Progenitor cell of endocrine pancreas (in vitro differentiated cells): ENCODE results near the gene U2AF1L4. TPM values are rescaled to one million over a fixed set of nuclear protein-coding genes. Genes with fewer than 3 reads are reported as not detected.

Experiments
- DNase-seq: peaks from one replicate; pipeline ENCODE4 v3.0.0; 2021; ENCODE audit warnings: low spot score; ENCODE audit not compliant: unreplicated experiment
- H3K27ac Mint-ChIP-seq: 2 replicates; pipeline ENCODE4 v1.8.0; 2021; ENCODE audit warnings: mild to moderate bottlenecking, moderate library complexity, mixed read lengths
- H3K27me3 Mint-ChIP-seq: 2 replicates; pipeline ENCODE4 v1.8.0; 2021; ENCODE audit warnings: mixed read lengths
- H3K36me3 Mint-ChIP-seq: 2 replicates; pipeline ENCODE4 v1.8.0; 2022; ENCODE audit warnings: mixed read lengths; ENCODE audit not compliant: insufficient read depth
- H3K4me1 Mint-ChIP-seq: 2 replicates; pipeline ENCODE4 v1.8.0; 2021; ENCODE audit warnings: low read depth, mixed read lengths
- H3K4me3 Mint-ChIP-seq: 2 replicates; pipeline ENCODE4 v1.8.0; 2021; ENCODE audit warnings: low read depth, mild to moderate bottlenecking, moderate library complexity, mixed read lengths
- H3K9me3 Mint-ChIP-seq: 2 replicates; pipeline ENCODE4 v1.8.0; 2021; ENCODE audit warnings: low read depth, mixed read lengths
- total RNA-seq: library from RNA; stranded (reverse); gene quantifications from 2 replicates; pipeline ENCODE4 v1.2.1, GENCODE V29; 2021
- TF ChIP-seq, protein P1 (sequence below): fragments of 200-600 bp; sonication (generic); IDR thresholded peaks from one replicate; pipeline ENCODE4 v1.5.0; 2021; ENCODE audit warnings: antibody characterized with exemption, mild to moderate bottlenecking; ENCODE audit not compliant: unreplicated experiment

U2AF1L4 gene
- total RNA-seq, 1 donor from 2014 or later = 37.4 TPM

DNA sequence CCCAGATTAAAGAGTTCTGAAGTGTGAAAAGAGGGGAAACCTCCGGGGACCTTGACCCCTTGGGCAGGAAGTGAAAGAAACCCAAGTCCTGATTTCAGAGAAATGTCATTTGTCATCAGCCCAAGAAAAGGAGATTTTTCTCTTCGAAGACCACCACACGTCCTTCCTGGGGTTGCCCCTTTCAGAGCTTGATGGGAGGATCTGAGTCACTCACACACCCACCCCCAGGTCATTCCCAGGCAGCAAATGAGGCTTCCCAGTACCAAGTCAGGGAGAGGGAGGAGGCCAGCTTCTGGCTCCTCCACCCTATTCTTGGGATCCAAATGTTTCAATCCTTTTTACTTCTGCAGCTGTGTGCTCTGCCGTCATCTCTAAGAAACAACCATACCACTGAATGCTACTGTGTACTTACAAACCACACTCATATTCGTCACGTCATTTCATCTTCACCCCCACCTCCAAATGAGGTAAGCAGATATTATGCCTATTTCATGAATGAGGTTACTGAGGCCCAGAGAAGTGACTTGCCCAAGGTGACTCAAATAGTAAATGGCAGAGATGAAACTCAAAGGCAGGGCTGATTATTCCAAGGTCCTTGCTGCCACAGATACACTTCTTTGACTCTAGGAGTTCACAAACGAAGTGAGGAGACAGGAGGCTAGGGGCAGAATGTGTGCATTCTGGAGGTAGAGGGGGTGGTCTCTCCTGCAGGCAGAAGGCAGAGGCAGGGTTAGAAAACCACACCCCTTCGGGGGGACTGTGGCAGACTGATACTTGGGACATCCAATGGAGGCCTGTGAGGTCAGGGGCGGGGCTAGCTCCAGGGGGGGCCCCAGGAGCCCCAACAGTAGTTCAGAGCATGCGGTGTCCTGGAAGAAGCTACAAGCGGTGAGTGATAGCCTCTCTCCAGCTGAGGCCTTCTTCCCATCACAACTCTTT lies 32.4 kb downstream of the U2AF1L4 start:
- Mint-ChIP-seq H3K4me1 (peaks cover 13% of the 10 kb centered on the region), H3K4me3 (no peak overlapping the region), H3K27me3 (no peaks in the 10 kb centered on the region), H3K9me3 (no peaks in the 10 kb centered on the region), H3K27ac (no peak overlapping the region), H3K36me3 (no peaks in the 10 kb centered on the region)
- TF ChIP-seq, protein P1, sequence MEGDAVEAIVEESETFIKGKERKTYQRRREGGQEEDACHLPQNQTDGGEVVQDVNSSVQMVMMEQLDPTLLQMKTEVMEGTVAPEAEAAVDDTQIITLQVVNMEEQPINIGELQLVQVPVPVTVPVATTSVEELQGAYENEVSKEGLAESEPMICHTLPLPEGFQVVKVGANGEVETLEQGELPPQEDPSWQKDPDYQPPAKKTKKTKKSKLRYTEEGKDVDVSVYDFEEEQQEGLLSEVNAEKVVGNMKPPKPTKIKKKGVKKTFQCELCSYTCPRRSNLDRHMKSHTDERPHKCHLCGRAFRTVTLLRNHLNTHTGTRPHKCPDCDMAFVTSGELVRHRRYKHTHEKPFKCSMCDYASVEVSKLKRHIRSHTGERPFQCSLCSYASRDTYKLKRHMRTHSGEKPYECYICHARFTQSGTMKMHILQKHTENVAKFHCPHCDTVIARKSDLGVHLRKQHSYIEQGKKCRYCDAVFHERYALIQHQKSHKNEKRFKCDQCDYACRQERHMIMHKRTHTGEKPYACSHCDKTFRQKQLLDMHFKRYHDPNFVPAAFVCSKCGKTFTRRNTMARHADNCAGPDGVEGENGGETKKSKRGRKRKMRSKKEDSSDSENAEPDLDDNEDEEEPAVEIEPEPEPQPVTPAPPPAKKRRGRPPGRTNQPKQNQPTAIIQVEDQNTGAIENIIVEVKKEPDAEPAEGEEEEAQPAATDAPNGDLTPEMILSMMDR = no peak
- DNase-seq = no peak

DNA sequence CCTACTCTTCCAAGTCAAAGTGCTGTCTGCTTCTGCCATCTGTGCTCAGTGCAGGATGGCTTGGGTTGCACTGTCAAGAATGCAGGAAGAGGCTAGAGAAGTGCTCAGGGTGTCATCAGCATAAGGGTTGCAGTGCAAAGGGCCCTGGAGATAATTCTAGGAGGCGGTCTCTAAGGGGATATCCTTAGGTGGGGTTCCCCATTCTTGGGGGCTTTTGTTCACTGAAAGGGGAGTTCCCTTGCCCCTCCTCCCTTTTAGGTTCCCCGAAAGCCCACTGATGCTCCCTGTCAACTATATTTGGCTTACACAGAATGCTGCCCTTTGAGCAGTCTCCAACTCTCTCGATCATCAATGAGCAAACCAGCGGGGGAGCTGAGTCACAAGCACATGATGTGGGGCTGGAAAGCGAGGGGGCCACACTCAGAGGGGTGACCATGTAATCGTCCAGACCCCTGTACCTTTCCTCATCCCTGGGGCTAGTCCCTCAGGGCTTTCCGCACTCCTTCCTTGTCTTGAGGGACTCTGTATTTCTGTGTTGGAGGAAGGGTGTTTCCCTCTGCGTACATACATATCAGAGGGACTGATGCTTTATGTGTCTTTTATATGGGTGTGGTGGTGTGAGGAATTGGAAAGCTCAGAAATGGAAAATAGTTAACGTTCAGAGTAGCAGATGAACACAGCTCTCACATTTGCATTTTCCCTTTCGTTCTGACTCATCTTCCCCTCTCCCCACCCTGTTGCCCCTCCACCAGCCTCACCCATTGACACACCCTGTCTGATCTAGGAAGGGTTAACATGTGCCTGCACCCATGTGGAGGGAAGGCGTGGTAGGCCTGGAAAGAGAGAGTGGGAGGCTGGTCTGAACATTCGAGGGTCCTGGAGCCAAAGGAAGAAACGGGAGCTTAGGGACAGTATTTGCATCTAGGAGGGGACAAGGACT lies 34.2 kb downstream of the U2AF1L4 start:
- H3K27me3 Mint-ChIP-seq = no peaks in the 10 kb centered on the region
- no peak for DNase-seq
- H3K36me3 Mint-ChIP-seq = no peaks in the 10 kb centered on the region
- H3K9me3 Mint-ChIP-seq = no peaks in the 10 kb centered on the region
- peaks cover 9% of the 10 kb centered on the region for H3K4me1 Mint-ChIP-seq
- H3K4me3 Mint-ChIP-seq = no peak overlapping the region
- TF ChIP-seq, protein P1 = no peak
- H3K27ac Mint-ChIP-seq = peak overlapping the region; percentile 59

DNA sequence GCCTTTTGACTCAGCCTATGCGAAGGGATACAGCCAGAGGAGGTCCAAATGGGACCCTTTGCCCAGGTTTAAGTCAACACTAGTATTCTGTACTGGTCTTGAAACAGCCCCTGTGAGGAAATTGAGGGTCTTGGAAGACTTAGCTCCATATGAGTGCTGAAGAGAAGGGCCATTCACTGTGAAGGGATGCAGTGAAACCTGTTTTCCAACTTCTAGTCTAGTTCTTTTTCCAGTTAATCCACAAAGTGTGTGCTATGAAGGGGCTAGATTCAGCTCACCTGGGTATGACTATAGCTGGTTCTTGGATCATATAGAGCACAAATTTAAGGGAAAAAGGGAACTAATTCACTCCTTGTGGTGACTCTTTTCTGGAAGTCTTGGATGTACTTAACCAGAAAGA lies 36.8 kb downstream of the U2AF1L4 start:
- DNase-seq = no peak
- no peaks in the 10 kb centered on the region for H3K36me3 Mint-ChIP-seq
- no peak overlapping the region for H3K27ac Mint-ChIP-seq
- no peaks in the 10 kb centered on the region for H3K4me1 Mint-ChIP-seq
- H3K4me3 Mint-ChIP-seq = no peak overlapping the region
- no peaks in the 10 kb centered on the region for H3K9me3 Mint-ChIP-seq
- peaks cover 8% of the 10 kb centered on the region for H3K27me3 Mint-ChIP-seq
- TF ChIP-seq, protein P1 = no peak

DNA sequence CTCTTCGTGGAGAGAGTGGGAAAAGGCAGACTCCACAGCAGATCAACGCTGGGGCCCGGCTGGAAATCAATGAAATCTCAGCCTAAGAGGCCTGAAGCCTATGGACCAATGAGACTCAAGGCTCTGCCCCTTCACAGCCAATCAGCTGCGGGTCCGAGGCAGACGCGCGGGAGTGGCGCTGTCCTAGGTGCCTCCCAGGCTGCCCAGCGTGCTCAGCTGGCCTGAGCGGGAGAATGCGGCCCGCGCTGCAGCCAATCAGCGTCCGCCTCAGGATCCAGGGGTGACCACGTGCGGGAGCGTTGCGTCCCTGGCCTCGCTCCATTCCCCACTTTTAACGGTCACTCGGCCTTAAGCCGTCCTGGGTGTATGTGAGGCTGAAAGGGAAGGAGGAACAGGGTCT lies 41.0 kb downstream of the U2AF1L4 start, which contains the start of gene ZBTB32:
ZBTB32 (plus strand) TSS at position 341 of the 400 bp plus-strand sequence. CDS start 10,069 bp downstream, outside the sequence.
- DNase-seq = peak; percentile 41

More for the DNA sequence above, 41.0 kb downstream of the U2AF1L4 start, which contains the start of gene ZBTB32:
- H3K4me1 Mint-ChIP-seq = peaks cover 2% of the 10 kb centered on the region
- no peaks in the 10 kb centered on the region for H3K36me3 Mint-ChIP-seq
- H3K9me3 Mint-ChIP-seq = no peaks in the 10 kb centered on the region
- H3K27ac Mint-ChIP-seq = no peak within 1 kb of the TSS
- TF ChIP-seq, protein P1 = no peak
- H3K4me3 Mint-ChIP-seq = no peak within 1 kb of the TSS
- peaks cover 14% of the 10 kb centered on the region for H3K27me3 Mint-ChIP-seq
